ENCODE results near the gene TAMALIN. TPM values are rescaled to one million over a fixed set of nuclear protein-coding genes. Genes with fewer than 3 reads are reported as not detected.

Gene TAMALIN
- total RNA-seq, 1 experiment from 2014 or later = 1.2 TPM

DNA sequence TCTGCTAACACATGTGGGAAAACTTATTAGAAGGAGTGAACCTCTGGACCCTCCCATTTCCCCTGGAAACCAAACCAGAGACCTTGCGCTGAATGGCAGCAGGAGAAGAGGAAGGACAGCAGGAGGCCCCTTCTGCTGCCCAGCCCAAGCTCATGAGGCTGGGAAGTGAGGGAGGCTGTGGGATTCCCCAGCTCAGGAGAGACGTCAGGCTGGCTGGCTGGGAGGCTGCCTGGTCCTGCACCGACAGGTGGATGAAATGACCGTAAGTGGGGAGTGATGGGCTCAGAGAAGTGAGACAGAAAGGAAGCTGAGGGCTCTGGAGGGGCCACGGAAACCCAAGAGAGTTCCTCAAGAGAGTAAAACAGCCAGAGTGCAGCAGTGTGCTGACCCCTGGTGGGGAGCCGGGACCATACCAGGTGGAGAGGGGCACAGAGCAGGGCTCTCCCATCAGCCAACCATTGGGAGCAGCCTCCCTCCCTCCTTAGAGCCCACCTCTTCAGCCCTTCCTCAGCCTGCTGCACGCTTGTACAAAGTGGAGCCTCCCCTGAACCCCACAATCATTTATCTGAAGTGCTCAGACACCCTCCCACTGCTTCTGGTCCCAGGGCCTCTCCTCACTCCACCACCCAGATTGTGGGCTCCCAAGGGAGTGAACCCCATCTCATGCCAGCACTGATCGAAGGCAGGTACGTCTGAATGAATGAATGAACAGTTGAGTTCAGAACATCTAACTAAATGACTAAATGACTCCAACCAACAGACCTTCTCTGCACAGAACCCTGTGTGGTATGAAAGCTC lies 14.0 kb downstream of the TAMALIN start:
- no CpG with 5 or more reads among the region's 9 CpGs for WGBS (ENCODE audit: extremely low coverage, insufficient read length, low lambda C conversion rate)

More for the DNA sequence above, 14.0 kb downstream of the TAMALIN start:
- H3K9ac ChIP-seq (ENCODE audit: extremely low read depth, insufficient read length, low read length) = no peak overlapping the region
- H3K36me3 Mint-ChIP-seq (ENCODE audit: insufficient read depth in 1 of 3, low read depth in 3 of 3) = no peaks in the 10 kb centered on the region; a peak in 1 of 7 replicates
- peaks cover 5% of the 10 kb centered on the region for H3K4me1 ChIP-seq (ENCODE audit: insufficient read depth, low read length)
- no peak overlapping the region for H3K23ac ChIP-seq (ENCODE audit: insufficient read length, low read depth, low read length)
- no peak overlapping the region for H4K91ac ChIP-seq (ENCODE audit: insufficient read length, low read depth, low read length)
- H3K79me1 ChIP-seq (ENCODE audit: insufficient read depth, low read depth, low read length, poor library complexity, severe bottlenecking) = no peaks in the 10 kb centered on the region
- peaks cover 16% of the 10 kb centered on the region for H3K23me2 ChIP-seq (ENCODE audit: insufficient read length, low read depth, low read length, poor library complexity, severe bottlenecking)
- H4K5ac ChIP-seq (ENCODE audit: insufficient read length, low read depth, low read length) = no peak overlapping the region
- no peak overlapping the region for H2BK120ac ChIP-seq (ENCODE audit: low read depth, low read length, poor library complexity, severe bottlenecking)
- H2BK5ac ChIP-seq (ENCODE audit: insufficient read length, low read length) = no peak overlapping the region
- H3K14ac ChIP-seq (ENCODE audit: insufficient read depth, low read length) = no peak overlapping the region; the same call in 1 of the 2 replicates
- H2AK5ac ChIP-seq (ENCODE audit: insufficient read length, low read length) = no peak overlapping the region
- peak; percentile 93 for DNase-seq
- TF ChIP-seq CTCF (conservative IDR thresholded peaks at IDR 0.05) = peak; percentile 92
- H3K4ac ChIP-seq (ENCODE audit: low read depth, low read length) = no peak overlapping the region
- H3K27me3 ChIP-seq (ENCODE audit: insufficient read depth, low read length) = peaks cover 5% of the 10 kb centered on the region; the same call in 1 of the 2 replicates
- H3K4me3 Mint-ChIP-seq = peak overlapping the region; percentile 49 to 60; a peak in 4 of 5 replicates
- H2AFZ ChIP-seq (ENCODE audit: low read length) = no peak overlapping the region
- no peaks in the 10 kb centered on the region for H3K9me3 ChIP-seq (ENCODE audit: control insufficient read depth, low read depth, low read length)
- peaks cover 23 to 39% of the 10 kb centered on the region in 2 experiments for H3K4me1 Mint-ChIP-seq
- H2BK12ac ChIP-seq (ENCODE audit: insufficient read length, low read depth, low read length) = no peak overlapping the region
- no peaks in the 10 kb centered on the region; a peak in 1 of 5 replicates for H3K9me3 Mint-ChIP-seq
- H3K27me3 Mint-ChIP-seq (ENCODE audit: low read depth) = peaks cover 90% of the 10 kb centered on the region
- no peaks in the 10 kb centered on the region for H4K20me1 ChIP-seq (ENCODE audit: control insufficient read depth, insufficient read depth, insufficient read length)
- no peak overlapping the region for H3K27ac ChIP-seq (ENCODE audit: insufficient read length, low read depth, low read length)
- no peak overlapping the region for H2BK20ac ChIP-seq (ENCODE audit: low read depth, low read length, poor library complexity, severe bottlenecking)
- peak overlapping the region; percentile 30 for H3K4me2 ChIP-seq (ENCODE audit: insufficient read depth, insufficient read length, low read length)
- no peak overlapping the region for H4K8ac ChIP-seq (replicated peaks; ENCODE audit: insufficient read length, low read depth, low read length)
- H3T11ph ChIP-seq (ENCODE audit: low read length) = no peak overlapping the region
- H3K79me2 ChIP-seq (ENCODE audit: insufficient read depth, low read length) = no peaks in the 10 kb centered on the region
- no peak overlapping the region for H2BK15ac ChIP-seq (ENCODE audit: low read depth, low read length)
- no peak overlapping the region for H3K18ac ChIP-seq (ENCODE audit: insufficient read length, low read depth, low read length)
- no peak overlapping the region for H3K56ac ChIP-seq (ENCODE audit: insufficient read length, low read depth, low read length)
- no peak overlapping the region; a peak in 1 of 7 replicates for H3K27ac Mint-ChIP-seq
